HTR-8/SVneo (cell line): ENCODE measurements around the gene PIGZ.
"Not testable (repeated sequence)": the region's sequence is repeated elsewhere in the genome, so short reads cannot be mapped to it uniquely, and the experiment has no call there.

ENCODE experiments used
- DNase-seq: peaks from one replicate; pipeline ENCODE4 v3.0.0; 2011; ENCODE audit warnings: low spot score, mixed read lengths; ENCODE audit not compliant: insufficient read length
- FAIRE-seq: peaks from 2 replicates; lab custom pipeline; 2011; peaks lifted over from hg19 to GRCh38; lab: Jason Lieb, UNC

PIGZ gene

DNA sequence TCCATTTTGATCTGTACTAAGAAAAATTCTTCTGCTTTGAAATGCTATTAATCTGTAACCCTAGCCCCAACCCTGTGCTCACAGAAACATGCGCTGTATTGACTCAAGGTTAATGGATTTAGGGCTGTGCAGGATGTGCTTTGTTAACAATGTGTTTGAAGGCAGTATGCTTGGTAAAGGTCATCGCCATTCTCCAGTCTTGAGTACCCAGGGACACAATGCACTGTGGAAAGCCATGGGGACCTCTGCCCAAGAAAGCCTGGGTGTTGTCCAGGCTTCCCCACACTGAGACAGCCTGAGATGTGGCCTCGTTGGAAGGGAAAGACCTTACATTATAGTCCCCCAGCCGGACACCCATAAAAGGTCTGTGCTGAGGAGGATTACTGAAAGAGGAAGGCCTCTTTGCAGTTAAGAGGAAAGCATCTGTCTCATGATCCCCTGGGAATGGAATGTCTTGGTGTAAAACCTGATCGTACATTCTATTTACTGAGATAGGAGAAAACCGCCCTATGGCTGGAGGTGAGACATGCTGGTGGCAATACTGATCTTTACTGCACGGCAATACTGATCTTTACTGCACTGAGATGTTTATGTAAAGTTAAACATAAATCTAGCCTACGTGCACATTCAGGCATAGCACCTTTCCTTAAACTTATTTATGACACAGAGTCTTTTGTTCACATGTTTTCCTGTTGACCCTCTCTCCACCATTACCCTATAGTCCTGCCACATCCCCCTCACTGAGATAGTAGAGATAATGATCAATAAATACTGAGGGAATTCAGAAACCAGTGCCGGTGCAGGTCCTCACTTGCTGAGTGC, 6.3 kb downstream of the PIGZ start:
- FAIRE-seq (no peak), DNase-seq (no peak)

DNA sequence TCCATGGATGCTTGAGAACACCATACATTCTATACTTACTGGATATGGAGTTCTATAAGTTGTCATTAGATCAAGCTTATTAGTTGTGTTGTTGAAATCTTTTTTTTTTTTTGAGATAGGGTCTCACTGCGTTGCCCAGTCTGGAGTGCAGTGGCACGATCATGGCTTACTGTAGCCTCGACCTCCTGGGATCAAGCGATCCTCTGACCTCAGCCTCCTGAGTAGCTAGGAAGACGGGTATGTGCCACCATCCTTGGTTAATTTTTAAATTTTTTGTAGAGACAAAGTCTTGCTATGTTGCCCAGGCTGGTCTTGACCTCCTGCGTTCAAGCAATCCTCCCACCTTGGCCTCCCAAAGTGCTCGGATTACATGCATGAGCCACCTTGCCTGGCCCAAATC, 13.8 kb downstream of the PIGZ start:
- no peak for FAIRE-seq
- DNase-seq: no peak

DNA sequence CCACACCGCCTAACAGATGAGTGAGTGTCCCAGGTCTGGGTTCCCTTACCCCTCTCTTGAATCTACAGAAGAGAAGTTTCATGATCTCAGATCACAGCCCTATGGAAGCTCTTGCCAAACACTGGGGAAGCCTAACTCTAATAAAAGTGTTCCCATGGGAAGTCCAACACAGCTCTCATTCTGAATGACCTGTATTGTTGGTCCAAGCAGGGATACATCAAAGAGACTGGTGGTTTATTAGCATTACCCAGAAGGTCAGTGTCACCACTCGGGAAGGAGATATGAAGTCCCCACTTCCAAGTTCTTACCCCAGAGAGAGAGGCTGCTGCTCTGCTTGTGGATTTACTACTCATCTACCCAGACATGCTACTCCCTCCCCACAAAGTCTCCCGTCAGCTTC, 17.3 kb downstream of the PIGZ start:
- FAIRE-seq (no peak), DNase-seq (no peak)

DNA sequence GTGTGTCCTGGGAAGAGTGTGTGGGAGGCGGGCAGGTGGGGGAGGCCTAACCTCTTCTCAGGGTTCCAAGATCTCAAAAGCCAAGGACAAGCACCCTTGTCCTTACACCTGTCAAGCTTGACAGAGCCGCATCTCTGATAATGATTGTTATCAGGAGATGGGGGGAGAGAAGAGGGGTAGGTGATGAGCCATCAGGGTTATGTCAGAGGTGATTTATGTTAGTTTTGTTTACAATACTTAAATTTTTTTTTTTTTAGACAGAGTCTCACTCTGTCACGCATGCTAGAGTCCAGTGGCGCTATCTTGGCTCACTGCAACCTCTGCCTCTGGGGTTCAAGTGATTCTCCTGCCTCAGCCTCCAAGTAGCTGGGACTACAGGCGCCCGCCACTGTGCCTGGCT, 18.9 kb downstream of the PIGZ start:
- FAIRE-seq: no peak
- DNase-seq: no peak

DNA sequence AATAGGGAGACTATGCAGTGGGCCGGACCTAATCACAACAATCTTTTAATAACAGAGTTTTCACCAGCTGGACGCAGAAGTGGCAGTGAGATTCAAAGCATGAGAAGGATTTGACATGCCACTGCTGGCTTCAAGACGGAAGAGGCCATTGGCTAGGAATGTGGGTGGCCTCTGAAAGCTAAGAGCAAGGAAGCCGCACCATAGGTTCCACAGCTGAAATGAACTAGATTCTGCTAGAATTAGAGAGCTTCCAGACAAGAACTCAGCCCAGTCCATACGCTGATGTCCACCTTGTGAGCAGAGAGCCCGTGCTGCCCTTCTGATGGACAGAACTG, 19.4 kb downstream of the PIGZ start:
- FAIRE-seq: no peak
- no peak for DNase-seq

DNA sequence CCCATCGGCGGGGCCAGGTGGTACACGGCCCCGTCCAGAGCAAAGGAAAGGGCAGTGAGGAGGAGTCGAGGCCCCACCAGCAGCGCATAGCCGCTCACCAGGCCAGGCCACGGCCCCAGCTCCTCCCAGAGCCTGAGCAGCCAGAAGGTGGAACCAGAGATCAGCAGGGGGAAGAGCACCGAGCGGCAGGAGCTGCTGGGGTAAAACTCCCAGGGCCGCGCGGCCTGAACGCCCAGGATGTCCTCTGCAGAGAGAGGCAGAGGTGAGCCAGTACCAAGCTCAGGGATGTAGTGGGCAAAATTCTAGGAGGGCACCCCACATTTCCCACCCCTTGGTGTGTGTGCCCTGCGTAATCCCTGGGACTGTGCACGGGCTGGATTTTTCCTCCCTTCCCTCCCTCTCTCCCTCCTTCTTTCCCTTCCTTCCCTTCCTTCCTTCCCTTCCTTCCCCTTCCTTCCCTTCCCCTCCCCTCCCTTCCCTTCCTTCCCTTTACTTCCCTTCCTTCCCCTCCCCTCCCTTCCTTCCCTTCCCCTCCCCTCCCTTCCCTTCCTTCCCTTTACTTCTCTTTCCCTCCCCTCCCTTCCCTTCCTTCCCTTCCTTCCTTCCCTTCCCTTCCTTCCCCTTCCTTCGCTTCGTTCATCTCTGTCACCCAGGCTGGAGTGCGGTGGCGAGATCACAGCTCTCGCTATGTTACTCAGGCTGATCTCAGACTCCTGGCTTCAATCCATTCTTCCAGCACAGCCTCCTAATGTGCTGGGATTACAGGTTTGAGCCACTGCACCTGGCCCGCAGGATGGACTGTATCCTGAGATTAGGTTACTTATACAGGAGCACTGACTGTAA, 20.0 kb downstream of the PIGZ start:
- DNase-seq: no peak
- FAIRE-seq: no peak

DNA sequence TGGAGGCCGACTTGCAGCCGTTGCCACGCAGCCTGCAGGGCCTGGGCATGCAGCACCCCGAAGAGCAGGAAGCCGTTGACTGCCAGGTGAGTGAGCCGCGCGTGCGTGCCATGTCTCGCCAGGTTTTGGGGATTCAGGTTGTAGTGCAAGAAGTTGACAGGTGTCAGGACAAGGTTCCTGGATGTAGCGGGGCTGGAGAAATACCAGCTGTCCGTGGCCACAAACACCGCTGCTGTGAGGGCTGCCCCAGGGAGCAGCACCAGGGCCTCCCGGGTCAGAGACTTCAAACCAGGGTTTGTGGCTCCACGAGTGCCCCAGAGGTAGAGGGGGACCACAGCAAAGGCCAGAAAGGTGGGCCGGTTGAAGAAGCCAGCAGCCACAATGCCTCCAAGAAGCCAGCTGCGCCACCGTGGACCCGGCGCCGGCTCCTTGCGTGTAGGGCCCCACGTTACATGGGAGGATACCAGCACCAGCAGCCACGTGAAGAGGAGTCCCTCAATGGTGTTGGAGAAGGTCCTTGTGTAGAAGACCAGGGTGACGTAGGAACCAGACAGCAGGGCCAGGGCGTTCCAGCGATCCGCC, 20.7 kb downstream of the PIGZ start:
- DNase-seq (no peak), FAIRE-seq (no peak)

DNA sequence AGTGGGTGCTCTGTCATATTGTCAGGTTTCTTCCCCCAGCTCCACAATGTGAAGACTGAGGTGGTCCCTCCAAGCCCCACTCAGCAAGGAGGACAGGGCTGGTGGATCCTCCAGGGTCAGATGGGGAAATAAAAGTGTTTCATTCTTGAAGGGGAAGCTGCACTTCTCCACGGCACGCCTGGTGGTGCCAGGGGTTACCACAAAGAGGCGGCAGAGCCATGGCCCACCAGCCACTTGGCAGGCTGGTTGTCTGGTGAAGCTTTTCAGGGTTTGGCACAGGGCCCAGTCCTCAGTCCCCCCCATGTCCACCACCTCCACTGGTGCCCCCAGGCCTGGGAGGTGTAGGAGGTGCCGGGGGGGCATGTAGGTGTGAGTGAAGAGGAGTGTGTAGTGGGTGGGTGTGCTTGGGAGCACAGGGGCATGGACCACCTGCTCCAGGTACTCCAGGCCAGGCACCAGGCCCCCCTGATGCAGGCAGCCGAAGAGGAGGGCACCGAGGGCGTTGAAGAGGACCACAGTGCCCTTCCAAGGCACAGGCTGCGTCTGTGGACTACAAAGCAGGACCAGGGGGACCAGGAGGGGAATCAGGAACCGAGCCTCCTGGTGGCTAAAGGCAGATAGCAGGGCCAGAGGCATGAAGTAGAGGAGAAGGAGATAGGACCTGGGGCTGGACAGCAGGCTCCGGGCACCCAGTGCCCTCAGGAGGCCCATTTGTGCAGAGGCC, 21.3 kb downstream of the PIGZ start:
- DNase-seq (no peak), FAIRE-seq (no peak)

DNA sequence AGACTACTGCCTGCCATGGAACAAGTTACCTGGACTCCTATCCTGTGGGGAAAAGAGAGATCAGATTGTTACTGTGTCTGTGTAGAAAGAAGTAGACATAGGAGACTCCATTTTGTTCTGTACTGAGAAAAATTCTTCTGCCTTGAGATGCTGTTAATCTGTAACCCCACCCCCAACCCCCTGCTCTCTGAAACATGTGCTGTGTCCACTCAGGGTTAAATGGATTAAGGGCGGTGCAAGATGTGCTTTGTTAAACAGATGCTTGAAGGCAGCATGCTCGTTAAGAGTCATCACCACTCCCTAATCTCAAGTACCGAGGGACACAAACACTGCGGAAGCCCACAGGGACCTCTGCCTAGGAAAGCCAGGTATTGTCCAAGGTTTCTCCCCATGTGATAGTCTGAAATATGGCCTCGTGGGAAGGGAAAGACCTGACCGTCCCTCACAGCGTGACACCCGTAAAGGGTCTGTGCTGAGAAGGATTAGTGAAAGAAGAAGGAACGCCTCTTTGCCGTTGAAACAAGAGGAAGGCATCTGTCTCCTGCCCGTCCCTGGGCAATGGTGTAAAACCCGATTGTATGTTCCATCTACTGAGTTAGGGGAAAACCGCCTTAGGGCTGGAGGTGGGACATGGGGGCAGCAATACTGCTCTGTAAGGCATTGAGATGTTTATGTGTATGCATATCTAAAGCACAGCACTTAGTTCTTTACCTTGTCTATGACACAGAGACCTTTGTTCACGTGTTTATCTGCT, 24.4 kb downstream of the PIGZ start:
- DNase-seq, FAIRE-seq: not testable (repeated sequence)

DNA sequence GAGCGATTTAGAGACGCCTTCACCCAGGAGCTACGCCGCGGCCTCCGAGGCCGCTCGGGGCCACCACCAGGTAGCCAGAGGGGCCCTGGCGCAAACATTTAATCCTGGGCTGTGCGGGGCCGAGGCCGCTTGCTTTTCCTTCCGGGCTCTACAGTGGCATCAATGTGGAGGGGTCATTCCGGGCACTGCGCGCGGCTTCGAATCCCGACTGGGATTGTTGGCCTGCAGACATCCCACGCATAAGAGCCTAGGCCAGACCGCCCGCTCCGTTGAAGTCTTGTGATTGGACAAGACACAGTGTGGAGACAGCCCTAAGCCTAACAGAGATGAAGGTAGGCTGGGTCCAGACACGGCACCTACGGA, 25.7 kb downstream of the PIGZ start:
- DNase-seq (peak; percentile 10), FAIRE-seq (no peak)

DNA sequence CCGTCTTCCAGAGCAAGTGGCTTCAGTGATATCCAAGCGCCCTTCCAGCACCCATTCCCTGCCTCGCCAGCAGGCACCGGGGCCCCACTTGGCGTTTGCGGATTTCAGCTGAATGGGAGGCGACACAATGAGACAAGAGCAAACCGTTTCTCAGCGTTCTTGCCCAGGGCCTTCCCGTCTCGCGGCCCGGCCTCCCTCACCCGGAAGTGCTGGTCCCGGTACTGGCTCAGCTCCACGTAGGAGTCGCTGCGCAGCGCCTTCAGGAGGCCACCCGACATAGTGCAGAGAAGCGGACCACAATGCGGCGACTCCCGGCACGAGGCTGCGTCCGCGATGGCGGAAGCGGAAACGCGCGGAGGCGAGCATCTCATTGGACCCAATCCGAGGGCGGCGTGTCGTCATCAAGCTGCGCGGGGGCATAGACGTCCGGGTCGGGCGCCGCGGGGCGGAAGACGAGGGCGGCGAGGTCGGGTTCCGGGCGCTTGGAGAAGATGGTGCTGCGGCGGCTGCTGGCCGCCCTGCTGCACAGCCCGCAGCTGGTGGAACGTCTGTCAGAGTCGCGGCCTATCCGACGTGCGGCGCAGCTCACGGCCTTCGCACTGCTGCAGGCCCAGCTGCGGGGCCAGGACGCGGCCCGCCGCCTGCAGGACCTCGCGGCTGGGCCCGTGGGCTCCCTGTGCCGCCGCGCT, 26.3 kb downstream of the PIGZ start, which contains the start of gene NCBP2:
Gene NCBP2, minus strand, starts transcription at position 303 of the 689 bp plus-strand sequence. Its CDS starts 25 bp downstream, at position 278.
- peak; percentile 55 for FAIRE-seq
- peak; percentile 97 for DNase-seq

DNA sequence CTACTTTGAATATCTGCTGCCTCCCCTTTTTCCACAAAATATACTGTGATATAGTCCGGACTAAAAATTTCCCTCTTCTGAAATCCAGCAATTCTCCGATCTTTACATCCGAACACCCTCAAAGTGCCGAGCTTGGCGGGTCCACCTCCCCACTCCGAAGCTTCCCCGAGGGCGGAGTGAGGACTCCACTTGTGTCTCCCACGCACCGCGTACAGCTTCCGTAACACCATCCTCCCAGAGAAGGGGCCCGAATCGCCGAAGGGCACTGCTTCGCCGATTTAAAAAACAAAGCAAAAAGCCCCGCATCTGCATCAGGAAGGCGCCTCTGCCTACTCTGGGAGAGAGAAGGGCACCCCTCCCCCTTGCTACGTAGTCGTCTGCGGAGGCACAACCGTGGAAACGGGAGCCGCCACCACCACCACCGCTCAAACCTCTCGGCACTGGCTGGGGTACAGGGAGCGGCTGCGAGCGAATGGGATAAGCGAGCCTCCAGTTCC, 26.9 kb downstream of the PIGZ start:
- FAIRE-seq (no peak), DNase-seq (peak; percentile 37)

DNA sequence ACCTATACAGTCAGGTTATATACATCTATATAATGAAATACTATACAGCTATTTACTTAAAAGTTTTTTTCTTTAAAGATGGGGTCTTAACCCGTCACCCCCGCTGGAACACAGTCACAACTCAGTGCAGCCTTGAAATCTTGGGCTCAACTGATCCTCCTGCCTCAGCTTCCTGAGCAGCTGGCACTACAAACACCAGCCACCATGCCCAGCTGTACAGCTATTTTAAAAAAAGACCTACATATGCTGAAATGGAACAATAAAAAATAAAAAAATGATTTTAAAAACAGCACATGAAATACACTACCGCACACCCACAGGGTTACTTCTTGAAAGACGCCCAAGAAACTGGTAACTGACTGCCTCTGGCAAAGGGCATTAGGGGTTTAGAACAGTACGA, 30.1 kb downstream of the PIGZ start:
- FAIRE-seq (no peak), DNase-seq (no peak)

DNA sequence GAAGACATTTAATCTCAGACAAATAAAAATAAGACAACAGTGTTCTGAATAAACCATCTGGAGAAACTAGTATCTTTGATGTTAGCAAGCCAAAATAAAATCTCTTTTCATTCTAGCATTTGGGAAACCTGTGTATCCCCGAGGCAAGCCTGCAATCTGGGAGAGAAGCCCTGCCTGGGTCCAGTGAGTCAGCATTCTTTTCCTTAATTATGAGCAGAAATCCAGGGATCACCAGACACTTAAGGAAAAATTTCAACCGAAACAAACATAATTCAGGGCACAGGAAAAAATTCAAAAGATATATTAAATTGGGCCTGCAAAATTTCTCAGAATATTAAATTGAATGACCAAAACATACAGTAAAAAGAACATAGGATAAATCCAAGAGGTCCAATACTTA, 30.5 kb downstream of the PIGZ start:
- no peak for FAIRE-seq
- no peak for DNase-seq

DNA sequence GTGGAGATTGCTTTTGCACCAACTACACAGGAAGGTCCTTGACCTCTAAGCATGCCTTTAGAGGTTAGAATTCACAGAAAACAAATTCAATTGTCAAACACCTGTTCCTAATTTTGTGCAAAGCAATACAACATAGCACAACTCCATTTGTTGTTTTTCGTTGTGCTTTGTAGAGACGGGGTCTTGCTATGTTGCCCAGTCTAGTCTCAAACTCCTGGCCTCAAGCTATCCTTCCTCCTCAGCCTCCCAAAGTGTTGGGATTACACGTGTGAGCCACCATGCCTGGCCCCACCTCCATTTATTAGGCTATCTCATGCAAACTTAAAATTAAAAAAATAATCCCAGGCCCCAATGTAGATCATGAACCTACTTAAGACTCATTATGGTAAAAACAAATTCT, 32.3 kb downstream of the PIGZ start:
- FAIRE-seq (no peak), DNase-seq (no peak)

DNA sequence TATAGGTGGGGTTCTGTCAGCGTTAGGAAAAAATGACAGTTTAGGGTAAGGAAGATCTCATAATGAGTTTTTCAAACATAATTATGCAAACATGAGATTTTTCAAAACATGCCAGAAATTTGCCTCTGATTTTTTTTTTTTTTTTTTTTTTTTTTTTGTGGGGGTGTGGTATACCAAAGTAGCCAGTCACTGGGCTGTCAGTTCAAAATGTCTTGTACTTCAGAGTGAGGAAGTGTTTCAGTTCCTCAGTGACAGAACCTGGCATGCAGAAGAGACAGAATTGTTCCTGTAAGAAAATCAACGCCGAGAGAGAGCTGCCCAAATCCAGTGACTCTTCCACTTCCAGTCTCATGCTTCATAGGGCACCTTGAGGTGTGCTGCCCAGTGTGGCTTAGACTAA, 36.0 kb downstream of the PIGZ start:
- no peak for FAIRE-seq

DNA sequence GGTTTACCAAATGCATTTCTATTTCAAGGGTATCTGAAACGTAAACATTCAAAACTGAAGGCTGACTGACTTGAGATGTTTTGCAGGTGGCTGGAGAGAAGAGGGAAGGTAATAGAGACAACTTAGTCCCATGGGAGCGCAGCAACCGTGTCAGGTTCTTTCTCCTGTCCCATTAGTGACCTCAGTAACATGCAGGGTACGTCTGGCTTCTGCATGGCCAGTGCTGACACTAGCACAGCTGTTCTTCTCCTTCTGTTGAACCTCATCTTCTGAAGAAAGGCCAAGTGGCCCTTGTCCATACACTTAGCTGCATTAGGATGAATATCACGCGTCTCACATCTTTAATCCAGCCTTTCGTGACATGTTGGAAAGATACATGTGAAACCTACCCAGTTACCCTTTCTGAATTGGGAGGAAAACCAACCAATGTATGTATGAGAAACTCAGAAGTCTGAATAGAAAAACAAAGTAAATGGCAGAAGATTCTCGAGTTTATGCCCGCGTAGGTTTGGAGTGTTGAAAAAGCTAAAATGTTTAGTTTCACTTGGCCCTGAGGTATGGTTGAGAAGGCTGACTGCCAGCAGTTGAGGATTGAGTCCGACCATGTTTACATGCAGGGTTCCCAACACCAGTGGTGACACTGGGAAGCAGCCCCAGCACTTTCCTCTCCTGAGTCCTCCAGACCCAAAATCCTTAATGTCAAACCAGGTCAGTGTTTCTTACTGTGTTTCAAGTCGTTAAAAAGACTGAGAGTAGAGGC, 36.6 kb downstream of the PIGZ start:
- FAIRE-seq (no peak), DNase-seq (no peak)

More for the DNA sequence above, 36.0 kb downstream of the PIGZ start:
- no peak for DNase-seq

DNA sequence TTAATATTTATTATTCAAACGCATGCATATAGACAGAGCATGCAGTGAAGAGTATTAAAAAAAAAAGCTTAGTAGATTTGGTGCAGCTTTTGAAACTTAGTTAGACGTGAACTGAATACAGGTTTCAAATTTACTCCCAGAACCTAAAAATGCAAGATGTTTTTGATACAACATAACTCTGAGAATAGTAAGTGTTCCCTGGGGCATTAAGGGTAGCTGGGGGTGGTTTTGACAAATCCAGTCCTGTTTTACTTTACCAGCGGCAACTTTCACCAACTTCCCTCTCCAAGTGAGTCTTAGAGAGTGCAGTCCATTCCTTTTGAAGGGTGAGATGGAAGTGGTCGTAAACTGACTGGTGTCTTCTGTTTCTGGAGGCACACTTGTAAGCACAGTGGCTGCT, 37.5 kb downstream of the PIGZ start:
- DNase-seq: no peak
- FAIRE-seq: no peak
